GM23248 (cell line): ENCODE measurements around the gene COL26A1. TPM values are rescaled to one million over a fixed set of nuclear protein-coding genes. Genes with fewer than 3 reads are reported as not detected.
"Not testable (repeated sequence)": the region's sequence is repeated elsewhere in the genome, so short reads cannot be mapped to it uniquely, and the experiment has no call there.

Experiments
- DNase-seq: peaks from one replicate; pipeline ENCODE4 v3.0.0-alpha.2; 2015
- H2AFZ ChIP-seq: fragments of 200-600 bp; sonication (generic); 2 replicates; pipeline ENCODE4 v1.6.1; 2016; ENCODE audit warnings: antibody characterized with exemption
- H3F3A ChIP-seq: fragments of 200-600 bp; sonication (generic); 2 replicates; pipeline ENCODE4 v1.6.1; 2016; ENCODE audit warnings: mild to moderate bottlenecking, antibody characterized with exemption, mixed run types; ENCODE audit not compliant: insufficient read depth
- H3K27ac ChIP-seq: fragments of 200-600 bp; sonication (generic); 2 replicates; pipeline ENCODE4 v1.5.1; 2016; ENCODE audit warnings: mild to moderate bottlenecking
- H3K27me3 ChIP-seq: fragments of 200-600 bp; sonication (generic); replicated peaks from 2 replicates; pipeline ENCODE4 v1.6.1; 2016; ENCODE audit warnings: mild to moderate bottlenecking; ENCODE audit not compliant: insufficient read depth
- H3K36me3 ChIP-seq: fragments of 200-600 bp; sonication (generic); 2 replicates; pipeline ENCODE4 v1.6.1; 2016; ENCODE audit warnings: low read depth, mild to moderate bottlenecking
- H3K4me1 ChIP-seq: fragments of 200-600 bp; sonication (generic); 2 replicates; pipeline ENCODE4 v1.6.1; 2016; ENCODE audit warnings: mild to moderate bottlenecking; ENCODE audit not compliant: insufficient read depth
- H3K4me2 ChIP-seq: fragments of 200-600 bp; sonication (generic); one replicate; pipeline ENCODE4 v1.6.1; 2016; ENCODE audit warnings: mild to moderate bottlenecking; ENCODE audit not compliant: unreplicated experiment
- H3K4me3 ChIP-seq: fragments of 200-600 bp; sonication (generic); 2 replicates; pipeline ENCODE4 v1.5.1; 2016; ENCODE audit warnings: mild to moderate bottlenecking
- H3K79me2 ChIP-seq: fragments of 200-600 bp; sonication (generic); 2 replicates; pipeline ENCODE4 v1.6.1; 2016; ENCODE audit warnings: mild to moderate bottlenecking; ENCODE audit not compliant: insufficient read depth
- H3K9ac ChIP-seq: fragments of 200-600 bp; sonication (generic); 2 replicates; pipeline ENCODE4 v1.6.1; 2016; ENCODE audit warnings: mild to moderate bottlenecking
- H3K9me2 ChIP-seq: fragments of 200-600 bp; sonication (generic); 2 replicates; pipeline ENCODE4 v1.6.1; 2016; ENCODE audit warnings: mixed run types, mild to moderate bottlenecking, moderate library complexity; ENCODE audit not compliant: insufficient read depth
- H3K9me3 ChIP-seq: fragments of 200-600 bp; sonication (generic); one replicate; pipeline ENCODE4 v1.6.1; 2017; ENCODE audit warnings: low read depth
- H4K20me1 ChIP-seq: fragments of 200-600 bp; sonication (generic); 2 replicates; pipeline ENCODE4 v1.6.0; 2016; ENCODE audit not compliant: insufficient read depth
- EZH2 ChIP-seq: fragments of 200-600 bp; sonication (generic); IDR thresholded peaks from 2 replicates; pipeline ENCODE4 v1.6.1; 2018; ENCODE audit warnings: antibody characterized with exemption, mild to moderate bottlenecking; ENCODE audit not compliant: insufficient read depth, poor library complexity, severe bottlenecking
- EZH2phosphoT487 ChIP-seq: fragments of 200-600 bp; sonication (generic); IDR thresholded peaks from 2 replicates; pipeline ENCODE4 v1.6.1; 2018; ENCODE audit warnings: antibody characterized with exemption, moderate library complexity, mild to moderate bottlenecking, low read depth; ENCODE audit not compliant: insufficient read depth
- WGBS, 2 experiments: methylation state at CpG; one replicate each; pipeline ENCODE4 v1.1.6; 2015 to 2017; ENCODE audit warnings: low lambda C conversion rate in 2 of 2, low coverage in 1 of 2; ENCODE audit errors: missing lambda C conversion rate in 2 of 2; 5-methylcytosine and 5-hydroxymethylcytosine counted together
- in situ Hi-C: fragments of 300-500 bp; cut with MboI; formaldehyde crosslinking; loops from 2 replicates; pipeline ENCODE4 v1.15.0; 2020
- polyA plus RNA-seq: library from polyadenylated mRNA; unstranded; fragments of >200 nt; fragmentation: Nextera tagmentation; extraction: Ambion mirVana; gene quantifications from 2 replicates; pipeline ENCODE4 v1.2.1, GENCODE V29; 2016
- total RNA-seq: library from RNA; depleted of rRNA; stranded (reverse); fragments of >200 nt; shearing (Covaris generic); gene quantifications from 2 replicates; pipeline ENCODE4 v1.2.3, GENCODE V29; 2014

Gene COL26A1
- total and polyA plus RNA-seq, 2 experiments from 2014 or later: not detected

DNA sequence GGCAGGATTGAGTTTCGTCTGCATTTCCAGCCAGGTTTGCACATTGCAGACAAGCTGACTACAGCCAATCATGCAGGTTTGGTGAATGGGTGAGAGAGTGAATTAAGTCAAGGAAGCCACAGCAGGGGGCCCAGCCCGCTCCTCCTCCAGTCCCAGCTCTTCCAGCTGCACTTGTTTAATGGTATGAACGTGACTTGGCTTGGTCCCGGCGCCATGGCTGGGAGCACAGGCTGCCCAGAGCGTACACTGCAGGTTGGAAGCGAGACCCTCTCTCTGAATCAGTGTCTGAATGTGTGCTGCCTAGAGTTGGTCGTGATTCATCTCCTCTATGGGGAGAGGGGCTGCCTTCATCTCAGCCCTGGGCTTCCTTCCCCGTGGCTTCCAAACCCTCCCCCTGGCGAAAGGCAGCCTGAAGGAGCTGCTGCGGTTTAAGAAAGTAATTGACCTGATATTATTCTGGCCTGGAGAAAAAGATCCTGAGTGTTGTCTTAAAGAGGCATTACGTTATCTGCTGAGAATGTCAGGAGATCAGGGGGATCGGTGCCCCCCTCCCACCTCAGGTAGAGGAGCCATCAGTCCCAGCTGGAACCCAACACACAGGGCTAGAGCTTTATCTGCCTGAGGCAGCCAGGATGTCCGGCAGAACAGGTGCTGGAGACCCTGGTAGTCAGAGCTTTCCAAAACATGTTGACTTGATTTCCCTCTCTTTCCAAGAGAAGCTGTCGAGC lies 132.1 kb downstream of the COL26A1 start:
- no peaks in the 10 kb centered on the region for H3K9me3 ChIP-seq
- no peak overlapping the region for H3K27ac ChIP-seq
- H3K9me2 ChIP-seq: no peaks in the 10 kb centered on the region
- H3K36me3 ChIP-seq: no peaks in the 10 kb centered on the region
- 8 to 9% methylated on average over 15 of the region's 15 CpGs for WGBS, 2 experiments
- H3K4me2 ChIP-seq: no peak overlapping the region
- no peak overlapping the region for H2AFZ ChIP-seq
- no peak overlapping the region for H3K4me3 ChIP-seq
- in situ Hi-C loops: no loop called here
- DNase-seq: no peak
- no peaks in the 10 kb centered on the region for H4K20me1 ChIP-seq
- H3K79me2 ChIP-seq: no peaks in the 10 kb centered on the region
- TF ChIP-seq EZH2phosphoT487 (no peak), EZH2 (no peak)
- H3F3A ChIP-seq: no peaks in the 10 kb centered on the region
- no peaks in the 10 kb centered on the region for H3K4me1 ChIP-seq
- H3K9ac ChIP-seq: no peak overlapping the region
- peaks cover 19% of the 10 kb centered on the region for H3K27me3 ChIP-seq

DNA sequence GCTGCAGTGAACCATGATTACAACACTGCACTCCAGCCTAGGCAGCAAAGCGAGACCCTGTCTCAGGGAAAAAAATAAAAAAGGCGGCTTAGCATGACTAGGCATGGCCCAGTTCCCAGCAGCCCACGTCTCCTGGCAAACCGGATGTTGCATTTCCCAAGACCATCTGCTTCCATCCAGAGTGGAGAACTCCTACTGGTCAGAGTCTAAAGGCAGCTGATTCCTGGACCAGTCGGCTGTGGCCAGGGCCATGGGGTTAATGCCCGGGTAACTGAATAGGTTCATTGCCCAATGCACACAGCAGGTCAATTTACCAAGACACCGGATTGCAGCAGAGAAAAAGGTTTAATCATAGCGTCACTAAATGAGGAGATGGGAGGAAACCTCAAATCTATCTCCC lies 133.3 kb downstream of the COL26A1 start:
- Histone ChIP-seq H2AFZ (no peak overlapping the region), H3K27ac (no peak overlapping the region), H3K4me1 (no peaks in the 10 kb centered on the region), H3K4me3 (no peak overlapping the region), H3K79me2 (no peaks in the 10 kb centered on the region), H3K9me3 (no peaks in the 10 kb centered on the region), H3K36me3 (no peaks in the 10 kb centered on the region), H3F3A (no peaks in the 10 kb centered on the region), H3K4me2 (no peak overlapping the region), H3K27me3 (peaks cover 19% of the 10 kb centered on the region), H3K9me2 (no peaks in the 10 kb centered on the region), H4K20me1 (no peaks in the 10 kb centered on the region), H3K9ac (no peak overlapping the region)
- no peak for DNase-seq
- TF ChIP-seq EZH2phosphoT487 (no peak), EZH2 (no peak)
- 59 to 60% methylated on average over 8 of the region's 8 CpGs for WGBS, 2 experiments
- in situ Hi-C loops: no loop called here

- Histone ChIP-seq H2AFZ (no peak overlapping the region), H3K27me3 (peaks cover 22% of the 10 kb centered on the region), H3K9me3 (no peaks in the 10 kb centered on the region), H3K4me2 (no peak overlapping the region), H4K20me1 (no peaks in the 10 kb centered on the region), H3K36me3 (no peaks in the 10 kb centered on the region), H3K9ac (no peak overlapping the region), H3K79me2 (no peaks in the 10 kb centered on the region), H3K27ac (no peak overlapping the region), H3K4me1 (no peaks in the 10 kb centered on the region), H3F3A (no peaks in the 10 kb centered on the region), H3K9me2 (no peaks in the 10 kb centered on the region), H3K4me3 (no peak overlapping the region)
- WGBS, 2 experiments: 79 to 86% methylated on average over 2 of the region's 2 CpGs
- DNase-seq: no peak
- TF ChIP-seq EZH2phosphoT487 (no peak), EZH2 (no peak)
- in situ Hi-C loops: no loop called here
Measured at GRCh38 chr7:101501351-101501750, 138.7 kb downstream of the COL26A1 start.

GRCh38 chr7:101502466-101503098 lies 139.9 kb downstream of the COL26A1 start:
- Histone ChIP-seq H3K4me3 (no peak overlapping the region), H3K4me1 (no peaks in the 10 kb centered on the region), H3F3A (no peaks in the 10 kb centered on the region), H3K27me3 (peaks cover 32% of the 10 kb centered on the region), H3K79me2 (no peaks in the 10 kb centered on the region), H3K36me3 (no peaks in the 10 kb centered on the region), H3K9me2 (no peaks in the 10 kb centered on the region), H3K9ac (no peak overlapping the region), H3K27ac (no peak overlapping the region), H3K4me2 (no peak overlapping the region), H2AFZ (no peak overlapping the region), H4K20me1 (no peaks in the 10 kb centered on the region), H3K9me3 (no peaks in the 10 kb centered on the region)
- 73% methylated on average over 9 of the region's 9 CpGs for WGBS, 2 experiments
- in situ Hi-C loops: no loop called here
- DNase-seq: no peak
- no peak for TF ChIP-seq EZH2phosphoT487

DNA sequence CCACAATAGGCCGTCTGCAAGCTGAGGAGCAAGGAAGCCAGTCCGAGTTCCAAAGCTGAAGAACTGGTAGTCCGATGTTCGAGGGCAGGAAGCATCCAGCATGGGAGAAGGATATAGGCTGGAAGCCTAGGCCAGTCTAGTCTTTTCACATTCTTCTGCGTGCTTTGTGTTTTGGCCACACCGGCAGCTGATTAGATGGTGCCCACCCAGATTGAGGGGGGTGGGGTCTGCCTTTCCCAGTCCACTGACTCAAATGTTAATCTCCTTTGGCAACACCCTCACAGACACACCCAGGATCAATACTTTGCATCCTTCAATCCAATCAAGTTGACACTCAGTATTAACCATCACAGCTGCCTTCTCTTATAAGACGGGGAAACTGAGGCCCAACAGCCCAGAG lies 142.8 kb downstream of the COL26A1 start:
- H3K4me3 ChIP-seq, H3K9me2 ChIP-seq, H3K79me2 ChIP-seq, DNase-seq, in situ Hi-C loops, H3K4me1 ChIP-seq, H3K4me2 ChIP-seq, H2AFZ ChIP-seq, H3K9me3 ChIP-seq, H3K9ac ChIP-seq, H4K20me1 ChIP-seq, H3K36me3 ChIP-seq, H3F3A ChIP-seq, H3K27ac ChIP-seq: not testable (repeated sequence)
- 60 to 69% methylated on average over 7 of the region's 7 CpGs for WGBS, 2 experiments
- peaks cover 36% of the 10 kb centered on the region for H3K27me3 ChIP-seq
